BJ (cell line): ENCODE results near the gene TRAF7. TPM values are rescaled to one million over a fixed set of nuclear protein-coding genes. Genes with fewer than 3 reads are reported as not detected.

Source experiments
- CTCF ChIA-PET: fragments of 350-600 bp; formaldehyde crosslinking; extraction: SDS; loops from one replicate; lab custom pipeline; 2021; ENCODE audit warnings: antibody characterized with exemption, inconsistent platforms; lab: Yijun Ruan, JAX
- POLR2A ChIA-PET: fragments of 300-600 bp; sonication (Branson Sonifier 250); formaldehyde crosslinking; extraction: SDS; loops from one replicate; lab custom pipeline; 2021; ENCODE audit warnings: antibody characterized with exemption; lab: Charles Lee
- DNase-seq: peaks from one replicate; pipeline ENCODE4 v3.0.0-alpha.2; 2011; ENCODE audit warnings: low read depth
- H3K27me3 ChIP-seq: 2 replicates; pipeline ENCODE4 v1.6.0; 2011; ENCODE audit warnings: low read length; ENCODE audit not compliant: control insufficient read depth, insufficient read depth
- H3K36me3 ChIP-seq: 2 replicates; pipeline ENCODE4 v1.5.1; 2011; ENCODE audit warnings: low read length; ENCODE audit not compliant: control insufficient read depth, insufficient read depth
- H3K4me3 ChIP-seq: 2 replicates; pipeline ENCODE4 v1.5.1; 2011; ENCODE audit warnings: low read depth, mild to moderate bottlenecking, control low read depth, low read length
- CTCF ChIP-seq: IDR thresholded peaks from 2 replicates; pipeline ENCODE4 v1.5.1; 2011; ENCODE audit warnings: low read depth, mild to moderate bottlenecking, control low read depth, inconsistent platforms, low read length, moderate library complexity; ENCODE audit not compliant: insufficient read depth
- polyA plus RNA-seq: library from polyadenylated mRNA; depleted of rRNA; stranded (reverse); fragments of >200 nt; gene quantifications from 2 replicates; pipeline ENCODE4 v1.2.3, GENCODE V29; 2011

Gene TRAF7
- polyA plus RNA-seq, 1 experiment = 68.1 TPM

DNA sequence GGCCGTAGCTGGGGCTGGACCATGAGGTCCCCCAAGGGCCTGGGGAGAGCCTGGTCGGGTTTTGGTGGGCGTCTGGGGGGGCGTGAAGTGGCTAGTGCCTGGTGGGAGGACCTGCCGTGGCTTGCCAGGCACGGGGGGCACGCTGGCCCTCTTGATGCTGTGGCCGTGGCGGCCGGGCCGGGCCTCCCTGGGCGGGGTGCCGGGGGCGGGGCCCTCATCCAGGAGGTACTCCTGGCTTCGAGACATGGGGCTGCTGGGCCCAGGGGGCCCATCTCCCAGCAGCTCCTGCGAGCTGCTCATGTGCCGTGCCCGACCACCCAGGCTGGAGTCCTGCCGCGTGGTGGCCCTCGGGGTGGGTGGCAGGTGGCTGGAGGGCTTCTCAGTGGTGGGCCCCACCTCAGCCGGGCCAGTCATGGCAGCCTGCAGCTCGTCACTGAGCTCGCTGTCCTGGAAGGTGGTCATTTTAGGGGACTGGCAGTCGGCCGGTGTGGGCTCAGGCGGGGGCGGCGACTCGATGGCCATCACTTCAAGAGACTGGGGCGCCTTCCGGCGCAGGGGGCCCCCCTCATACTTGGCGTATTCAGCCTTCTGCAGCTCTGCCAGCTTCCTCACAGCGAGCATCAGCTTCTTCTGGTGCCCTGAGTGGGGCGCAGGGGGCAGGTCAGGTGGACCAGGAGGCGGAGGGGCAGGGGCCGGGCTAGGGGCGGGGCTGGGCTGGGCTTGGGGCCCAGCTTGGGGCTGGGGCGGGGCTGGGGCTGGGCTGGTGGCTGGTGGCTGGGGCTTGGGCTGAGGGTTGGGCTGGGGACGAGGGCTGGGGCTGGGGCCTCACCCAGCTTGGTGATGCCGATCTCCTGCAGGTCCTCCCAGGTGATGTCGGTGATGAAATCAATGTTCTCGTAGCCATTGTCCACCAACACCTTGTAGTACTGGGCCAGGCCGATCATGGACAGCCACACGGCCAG is 25.7 kb downstream of the TRAF7 start:
- Histone ChIP-seq H3K36me3 (peaks cover 5% of the 10 kb centered on the region), H3K4me3 (no peak overlapping the region), H3K27me3 (no peaks in the 10 kb centered on the region)
- TF ChIP-seq CTCF = no peak
- DNase-seq = no peak
- CTCF ChIA-PET = interaction anchor here (1.0 to 1.1 kb wide), 2 partner anchors 13 to 157 kb away, joined by 3 to 4 read pairs; no protein-coding TSS in a partner anchor
- POLR2A ChIA-PET = no interaction called here

DNA sequence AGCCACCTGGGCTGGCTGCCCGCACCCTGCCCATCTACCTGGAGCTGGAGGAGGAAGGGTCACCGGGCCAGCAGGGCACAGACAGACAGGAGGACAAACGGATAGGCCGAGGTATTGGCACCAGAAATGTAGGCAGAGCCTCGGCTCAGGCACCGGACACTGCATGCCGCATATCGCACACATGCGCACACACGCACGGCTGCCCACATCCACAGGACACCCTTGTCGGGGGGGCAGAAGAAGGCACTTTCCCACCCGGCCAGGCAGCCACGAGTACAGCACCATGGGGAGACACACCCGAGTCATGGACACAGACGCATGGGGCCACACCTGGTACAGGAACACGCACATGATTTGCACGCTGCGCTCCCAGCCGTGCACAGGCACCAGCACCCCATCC is 26.4 kb downstream of the TRAF7 start:
- no peak for TF ChIP-seq CTCF
- ChIA-PET POLR2A (no interaction called here), CTCF (interaction anchor here (1.1 kb wide), 1 partner anchor 156 kb away, joined by 4 read pairs; no protein-coding TSS in a partner anchor)
- DNase-seq = no peak
- Histone ChIP-seq H3K4me3 (no peak overlapping the region), H3K27me3 (no peaks in the 10 kb centered on the region), H3K36me3 (peaks cover 1% of the 10 kb centered on the region)

- CTCF ChIA-PET = no interaction called here
- no peak for DNase-seq
- Histone ChIP-seq H3K27me3 (no peaks in the 10 kb centered on the region), H3K36me3 (no peaks in the 10 kb centered on the region), H3K4me3 (no peak overlapping the region)
- TF ChIP-seq CTCF = no peak
- POLR2A ChIA-PET = no interaction called here
Observed at GRCh38 chr16:2183671-2184070, 28.1 kb downstream of the TRAF7 start.

GRCh38 chr16:2184346-2184745 is 28.8 kb downstream of the TRAF7 start:
- H3K27me3 ChIP-seq = no peaks in the 10 kb centered on the region
- no peaks in the 10 kb centered on the region for H3K36me3 ChIP-seq
- no peak for DNase-seq
- ChIA-PET POLR2A (no interaction called here), CTCF (no interaction called here)
- no peak overlapping the region for H3K4me3 ChIP-seq
- no peak for TF ChIP-seq CTCF

DNA sequence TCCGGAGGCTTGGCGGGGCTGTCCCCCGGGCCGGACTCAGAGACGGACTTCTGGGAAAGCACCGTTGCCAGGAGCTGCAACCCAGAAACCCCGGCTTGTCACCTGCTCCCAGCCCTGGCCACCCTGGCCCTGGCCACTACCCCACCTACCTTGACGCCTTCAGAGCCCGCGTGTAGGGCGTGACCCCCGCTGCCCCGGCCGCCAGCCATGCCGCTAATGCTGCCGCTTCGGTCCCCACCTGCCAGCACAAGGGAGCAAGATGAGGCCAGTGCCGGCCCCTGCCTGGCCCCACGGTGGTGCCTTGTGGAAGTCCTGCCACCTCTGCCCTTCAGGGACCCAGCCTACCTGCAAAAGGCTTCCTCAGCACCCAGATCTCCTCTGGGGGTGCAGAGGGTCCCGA is 29.4 kb downstream of the TRAF7 start:
- Histone ChIP-seq H3K4me3 (no peak overlapping the region), H3K27me3 (no peaks in the 10 kb centered on the region), H3K36me3 (no peaks in the 10 kb centered on the region)
- no peak for DNase-seq
- ChIA-PET CTCF (no interaction called here), POLR2A (no interaction called here)
- no peak for TF ChIP-seq CTCF
